Measurements from ENCODE around the gene MGLL.

MGLL gene

GRCh38 chr3:127786353-127787070 is 35.8 kb downstream of the MGLL start:
- Histone ChIP-seq H3K9ac (ENCODE audit: low read length in 5 of 5) (no peak overlapping the region), H3K27ac (ENCODE audit: low read depth, low read length) (peak overlapping the region; percentile 81), H3K9me3 (ENCODE audit: control insufficient read depth in 5 of 5, low read length in 5 of 5) (no peaks in the 10 kb centered on the region), H3K27me3 (ENCODE audit: control insufficient read depth in 5 of 5, insufficient read depth in 4 of 5, low read length in 5 of 5) (no peaks in the 10 kb centered on the region), H3K36me3 (ENCODE audit: control insufficient read depth in 5 of 5, insufficient read depth in 5 of 5, low read length in 5 of 5) (peaks cover 0 to 48% (median 12%) of the 10 kb centered on the region in 5 donors), H3K4me3 (ENCODE audit: low read depth in 1 of 5, low read length in 5 of 5) (peak overlapping the region in 3 of 5 donors; percentile 5 to 39 (median 6)), H3K4me1 (ENCODE audit: control insufficient read depth in 5 of 5, insufficient read depth in 5 of 5, low read length in 5 of 5) (peaks cover 43 to 96% (median 90%) of the 10 kb centered on the region in 5 donors)

DNA sequence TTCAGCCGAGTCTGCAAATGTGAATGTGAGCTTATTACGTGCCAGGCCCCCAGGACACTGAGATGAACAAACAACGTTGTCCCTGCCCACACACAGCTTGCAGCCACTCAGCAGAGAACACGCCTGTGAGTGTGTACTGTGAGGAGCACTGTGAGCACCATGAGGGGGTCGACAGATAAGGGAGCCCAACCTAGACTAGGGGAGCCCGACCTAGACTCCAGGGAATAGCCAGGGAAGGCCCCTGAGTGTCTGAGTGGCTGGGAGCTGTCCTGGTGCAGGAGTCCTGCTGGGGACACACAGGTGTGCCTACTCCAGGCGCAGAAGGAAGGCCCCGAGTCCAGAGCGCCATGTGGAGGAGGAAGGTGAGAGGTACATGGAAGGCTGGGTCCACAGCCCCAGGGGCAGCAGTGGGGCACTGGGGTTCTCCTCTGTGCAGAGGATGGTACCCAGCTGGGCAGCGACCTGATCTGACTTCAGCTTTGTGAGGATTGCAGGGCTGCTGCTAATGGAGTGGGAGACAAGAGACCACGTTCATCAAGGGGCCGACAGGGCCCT is 36.5 kb downstream of the MGLL start:
- Histone ChIP-seq H3K9ac (ENCODE audit: low read length in 5 of 5) (no peak overlapping the region), H3K27me3 (ENCODE audit: control insufficient read depth in 5 of 5, insufficient read depth in 4 of 5, low read length in 5 of 5) (no peaks in the 10 kb centered on the region), H3K9me3 (ENCODE audit: control insufficient read depth in 5 of 5, low read length in 5 of 5) (no peaks in the 10 kb centered on the region), H3K4me1 (ENCODE audit: control insufficient read depth in 5 of 5, insufficient read depth in 5 of 5, low read length in 5 of 5) (peaks cover 48 to 96% (median 90%) of the 10 kb centered on the region in 5 donors), H3K4me3 (ENCODE audit: low read depth in 1 of 5, low read length in 5 of 5) (peak overlapping the region in 2 of 5 donors; percentile 2 to 25), H3K36me3 (ENCODE audit: control insufficient read depth in 5 of 5, insufficient read depth in 5 of 5, low read length in 5 of 5) (peaks cover 3 to 52% (median 14%) of the 10 kb centered on the region in 5 donors), H3K27ac (ENCODE audit: low read depth, low read length) (peak overlapping the region; percentile 73)

GRCh38 chr3:127784865-127785710 is 37.2 kb downstream of the MGLL start:
- H3K36me3 ChIP-seq (ENCODE audit: control insufficient read depth in 5 of 5, insufficient read depth in 5 of 5, low read length in 5 of 5), result peaks cover 8 to 49% (median 19%) of the 10 kb centered on the region in 5 donors
- no peaks in the 10 kb centered on the region for H3K27me3 ChIP-seq (ENCODE audit: control insufficient read depth in 5 of 5, insufficient read depth in 4 of 5, low read length in 5 of 5)
- H3K4me3 ChIP-seq (ENCODE audit: low read depth in 1 of 5, low read length in 5 of 5), result peak overlapping the region in 3 of 5 donors; percentile 2 to 8 (median 3)
- peak overlapping the region in 1 of 5 donors; percentile 19 for H3K9ac ChIP-seq (ENCODE audit: low read length in 5 of 5)
- peak overlapping the region; percentile 73 for H3K27ac ChIP-seq (ENCODE audit: low read depth, low read length)
- peaks cover 48 to 95% (median 90%) of the 10 kb centered on the region in 5 donors for H3K4me1 ChIP-seq (ENCODE audit: control insufficient read depth in 5 of 5, insufficient read depth in 5 of 5, low read length in 5 of 5)
- no peaks in the 10 kb centered on the region for H3K9me3 ChIP-seq (ENCODE audit: control insufficient read depth in 5 of 5, low read length in 5 of 5)

DNA sequence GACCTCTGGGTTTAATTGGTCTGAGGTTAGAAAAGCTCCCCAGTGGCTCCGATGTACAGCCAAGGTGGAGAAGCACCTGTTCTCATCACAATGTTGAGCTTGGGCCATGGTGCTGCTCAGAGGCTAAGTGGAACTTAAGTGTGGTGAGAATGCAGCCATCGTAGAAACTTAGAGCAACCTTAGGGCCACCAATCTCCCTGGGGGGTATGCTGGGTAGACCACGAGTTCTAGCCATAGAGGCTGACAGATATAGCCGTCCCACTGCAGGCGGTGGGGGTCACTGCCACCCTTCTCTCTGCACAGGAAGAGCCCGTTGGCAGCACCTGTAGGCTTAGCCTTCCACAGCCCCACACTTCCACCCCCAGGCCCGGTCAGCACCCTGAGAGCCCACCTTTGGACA is 38.0 kb downstream of the MGLL start:
- H3K27me3 ChIP-seq (ENCODE audit: control insufficient read depth in 5 of 5, insufficient read depth in 4 of 5, low read length in 5 of 5), result no peaks in the 10 kb centered on the region
- H3K4me3 ChIP-seq (ENCODE audit: low read depth in 1 of 5, low read length in 5 of 5), result no peak overlapping the region
- H3K9me3 ChIP-seq (ENCODE audit: control insufficient read depth in 5 of 5, low read length in 5 of 5), result no peaks in the 10 kb centered on the region
- H3K4me1 ChIP-seq (ENCODE audit: control insufficient read depth in 5 of 5, insufficient read depth in 5 of 5, low read length in 5 of 5), result peaks cover 48 to 99% (median 91%) of the 10 kb centered on the region in 5 donors
- peak overlapping the region; percentile 73 for H3K27ac ChIP-seq (ENCODE audit: low read depth, low read length)
- H3K36me3 ChIP-seq (ENCODE audit: control insufficient read depth in 5 of 5, insufficient read depth in 5 of 5, low read length in 5 of 5), result peaks cover 9 to 52% (median 23%) of the 10 kb centered on the region in 5 donors
- H3K9ac ChIP-seq (ENCODE audit: low read length in 5 of 5), result peak overlapping the region in 2 of 5 donors; percentile 12 to 19

- Histone ChIP-seq H3K9ac (ENCODE audit: low read length in 5 of 5) (no peak overlapping the region), H3K4me3 (ENCODE audit: low read depth in 1 of 5, low read length in 5 of 5) (no peak overlapping the region), H3K27me3 (ENCODE audit: control insufficient read depth in 5 of 5, insufficient read depth in 4 of 5, low read length in 5 of 5) (no peaks in the 10 kb centered on the region), H3K36me3 (ENCODE audit: control insufficient read depth in 5 of 5, insufficient read depth in 5 of 5, low read length in 5 of 5) (peaks cover 9 to 51% (median 23%) of the 10 kb centered on the region in 5 donors), H3K9me3 (ENCODE audit: control insufficient read depth in 5 of 5, low read length in 5 of 5) (no peaks in the 10 kb centered on the region), H3K27ac (ENCODE audit: low read depth, low read length) (peak overlapping the region; percentile 73), H3K4me1 (ENCODE audit: control insufficient read depth in 5 of 5, insufficient read depth in 5 of 5, low read length in 5 of 5) (peaks cover 47 to 96% (median 85%) of the 10 kb centered on the region in 5 donors)
These were observed 38.6 kb downstream of the MGLL start for GRCh38 chr3:127783642-127784160.

DNA sequence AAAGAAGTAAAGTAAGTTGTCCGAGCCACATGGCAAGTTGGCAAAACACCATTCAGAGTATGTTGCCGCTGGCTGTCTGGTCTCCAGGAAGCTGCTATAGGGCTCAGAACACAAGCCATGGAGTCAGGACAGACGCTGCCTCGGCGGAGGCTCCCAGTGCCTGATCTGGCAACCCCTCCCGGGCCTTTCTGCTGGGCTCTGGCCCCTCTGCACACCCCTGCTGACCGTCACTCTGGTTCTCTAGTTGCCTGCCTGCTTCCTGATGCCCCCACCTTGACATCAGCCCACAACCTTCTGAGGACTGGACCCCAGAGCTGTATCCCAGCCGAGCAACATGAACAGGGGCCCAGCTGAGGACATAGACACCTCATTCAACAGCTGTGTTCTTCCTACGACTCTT is 39.1 kb downstream of the MGLL start:
- Histone ChIP-seq H3K27me3 (ENCODE audit: control insufficient read depth in 5 of 5, insufficient read depth in 4 of 5, low read length in 5 of 5) (no peaks in the 10 kb centered on the region), H3K9ac (ENCODE audit: low read length in 5 of 5) (no peak overlapping the region), H3K36me3 (ENCODE audit: control insufficient read depth in 5 of 5, insufficient read depth in 5 of 5, low read length in 5 of 5) (peaks cover 9 to 50% (median 26%) of the 10 kb centered on the region in 5 donors), H3K9me3 (ENCODE audit: control insufficient read depth in 5 of 5, low read length in 5 of 5) (no peaks in the 10 kb centered on the region), H3K27ac (ENCODE audit: low read depth, low read length) (peak overlapping the region; percentile 73), H3K4me1 (ENCODE audit: control insufficient read depth in 5 of 5, insufficient read depth in 5 of 5, low read length in 5 of 5) (peaks cover 44 to 96% (median 83%) of the 10 kb centered on the region in 5 donors), H3K4me3 (ENCODE audit: low read depth in 1 of 5, low read length in 5 of 5) (no peak overlapping the region)

DNA sequence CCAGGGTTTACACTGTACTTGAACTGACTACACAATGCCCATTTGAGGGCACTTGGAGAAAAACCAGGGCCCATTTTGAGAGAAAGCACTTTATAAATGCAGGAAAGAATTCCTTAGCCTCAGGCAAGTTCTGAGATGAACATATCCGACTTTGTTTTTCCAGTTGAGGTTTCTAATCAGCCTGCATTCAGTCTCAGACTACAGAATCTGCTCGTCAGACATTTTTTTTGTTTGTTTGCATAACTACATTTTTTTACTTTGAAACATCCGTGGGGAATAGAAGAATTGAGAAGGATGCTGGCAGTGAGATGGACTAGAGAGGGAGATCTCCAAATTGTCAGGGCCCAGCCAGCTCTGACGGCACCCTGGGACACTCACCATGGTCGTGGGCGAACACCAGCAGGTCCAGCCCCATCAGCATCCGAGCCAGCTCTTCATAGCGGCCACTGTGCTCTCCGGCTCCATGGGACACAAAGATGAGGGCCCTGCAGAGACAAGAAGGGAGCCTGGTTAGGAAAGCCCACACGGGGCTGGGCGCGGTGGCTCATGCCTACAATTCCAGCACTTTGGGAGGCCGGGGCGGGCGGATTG is 40.8 kb downstream of the MGLL start:
- H3K4me3 ChIP-seq (ENCODE audit: low read depth in 1 of 5, low read length in 5 of 5), result no peak overlapping the region
- H3K36me3 ChIP-seq (ENCODE audit: control insufficient read depth in 5 of 5, insufficient read depth in 5 of 5, low read length in 5 of 5), result peaks cover 9 to 43% (median 30%) of the 10 kb centered on the region in 5 donors
- peaks cover 0 to 5% (median 3%) of the 10 kb centered on the region in 5 donors for H3K9me3 ChIP-seq (ENCODE audit: control insufficient read depth in 5 of 5, low read length in 5 of 5)
- H3K27me3 ChIP-seq (ENCODE audit: control insufficient read depth in 5 of 5, insufficient read depth in 4 of 5, low read length in 5 of 5), result no peaks in the 10 kb centered on the region
- H3K4me1 ChIP-seq (ENCODE audit: control insufficient read depth in 5 of 5, insufficient read depth in 5 of 5, low read length in 5 of 5), result peaks cover 28 to 96% (median 80%) of the 10 kb centered on the region in 5 donors
- no peak overlapping the region for H3K9ac ChIP-seq (ENCODE audit: low read length in 5 of 5)
- H3K27ac ChIP-seq (ENCODE audit: low read depth, low read length), result peak overlapping the region; percentile 73

DNA sequence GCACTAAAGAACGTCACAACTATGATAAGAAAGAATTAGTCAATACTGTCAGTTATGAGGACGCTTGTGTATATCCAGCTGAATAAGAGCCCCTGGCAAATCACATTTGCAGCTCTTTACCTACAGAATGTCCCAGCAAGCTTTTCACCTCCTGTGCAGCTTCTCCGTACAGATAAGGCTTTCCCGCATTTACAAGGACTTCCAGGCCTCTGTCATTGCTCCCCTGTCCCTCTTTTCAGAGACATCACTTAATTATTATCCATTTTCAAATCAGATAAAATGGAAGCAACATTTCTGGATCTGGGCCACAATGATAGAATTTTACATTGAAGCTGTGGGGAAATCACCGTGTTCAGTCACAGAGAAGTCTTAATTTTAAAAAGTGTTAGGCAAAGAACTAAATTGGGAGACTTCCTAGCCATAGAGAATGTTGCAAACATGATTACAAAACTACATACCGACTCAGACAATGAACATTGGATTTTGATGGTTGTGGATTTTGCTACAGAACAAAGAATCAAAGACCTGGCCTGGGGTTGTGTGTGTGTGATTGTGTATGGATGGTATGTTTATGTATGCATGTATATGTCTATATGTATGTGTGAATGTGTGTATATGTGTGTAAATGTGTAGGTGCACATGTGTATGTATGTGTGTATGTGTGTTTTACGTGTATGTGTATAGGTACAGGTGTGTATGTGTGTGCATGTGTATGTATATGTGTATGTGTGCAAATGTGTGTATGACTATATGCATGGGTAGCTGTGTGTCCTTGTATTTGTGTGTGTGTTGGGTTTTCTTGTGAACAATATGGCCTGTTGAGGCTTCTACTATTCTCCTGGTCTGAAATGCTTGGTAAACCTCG is 41.5 kb downstream of the MGLL start:
- peaks cover 0 to 5% (median 3%) of the 10 kb centered on the region in 5 donors for H3K9me3 ChIP-seq (ENCODE audit: control insufficient read depth in 5 of 5, low read length in 5 of 5)
- H3K27me3 ChIP-seq (ENCODE audit: control insufficient read depth in 5 of 5, insufficient read depth in 4 of 5, low read length in 5 of 5), result no peaks in the 10 kb centered on the region
- H3K4me1 ChIP-seq (ENCODE audit: control insufficient read depth in 5 of 5, insufficient read depth in 5 of 5, low read length in 5 of 5), result peaks cover 22 to 96% (median 80%) of the 10 kb centered on the region in 5 donors
- H3K4me3 ChIP-seq (ENCODE audit: low read depth in 1 of 5, low read length in 5 of 5), result no peak overlapping the region
- H3K27ac ChIP-seq (ENCODE audit: low read depth, low read length), result peak overlapping the region; percentile 73
- peaks cover 9 to 43% (median 30%) of the 10 kb centered on the region in 5 donors for H3K36me3 ChIP-seq (ENCODE audit: control insufficient read depth in 5 of 5, insufficient read depth in 5 of 5, low read length in 5 of 5)
- H3K9ac ChIP-seq (ENCODE audit: low read length in 5 of 5), result peak overlapping the region in 1 of 5 donors; percentile 14

DNA sequence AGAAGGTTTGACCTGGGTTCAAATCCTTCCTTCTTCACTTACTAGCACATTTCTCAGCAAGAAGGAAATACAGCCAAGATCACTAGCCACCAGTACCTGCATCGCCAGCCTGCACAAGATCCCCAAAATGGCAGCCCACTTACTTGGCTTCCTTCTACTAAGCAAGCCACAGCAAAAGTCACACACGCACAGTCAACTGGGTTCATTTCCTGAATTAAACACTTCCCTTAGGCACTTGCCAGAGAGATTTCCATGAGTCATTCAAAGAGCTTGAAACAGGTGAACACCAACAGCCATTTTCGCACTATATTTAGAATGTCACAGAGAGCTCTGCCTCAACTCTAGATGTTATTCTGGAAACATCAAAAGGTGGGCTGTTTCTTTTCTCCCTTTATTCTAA is 42.6 kb downstream of the MGLL start:
- no peak overlapping the region for H3K9ac ChIP-seq (ENCODE audit: low read length in 5 of 5)
- H3K27ac ChIP-seq (ENCODE audit: low read depth, low read length), result peak overlapping the region; percentile 73

More for the DNA sequence above, 42.6 kb downstream of the MGLL start:
- H3K36me3 ChIP-seq (ENCODE audit: control insufficient read depth in 5 of 5, insufficient read depth in 5 of 5, low read length in 5 of 5), result peaks cover 9 to 41% (median 30%) of the 10 kb centered on the region in 5 donors
- H3K9me3 ChIP-seq (ENCODE audit: control insufficient read depth in 5 of 5, low read length in 5 of 5), result peaks cover 0 to 5% (median 3%) of the 10 kb centered on the region in 5 donors
- peaks cover 17 to 96% (median 80%) of the 10 kb centered on the region in 5 donors for H3K4me1 ChIP-seq (ENCODE audit: control insufficient read depth in 5 of 5, insufficient read depth in 5 of 5, low read length in 5 of 5)
- H3K27me3 ChIP-seq (ENCODE audit: control insufficient read depth in 5 of 5, insufficient read depth in 4 of 5, low read length in 5 of 5), result no peaks in the 10 kb centered on the region
- no peak overlapping the region for H3K4me3 ChIP-seq (ENCODE audit: low read depth in 1 of 5, low read length in 5 of 5)

All from subcutaneous abdominal adipose tissue (tissue), 5 donors.